Ascending aorta (tissue), 2 donors: Measurements from ENCODE around the gene MYO9A. TPM values are rescaled to one million over a fixed set of nuclear protein-coding genes. Genes with fewer than 3 reads are reported as not detected.
"Not testable (repeated sequence)": the region's sequence is repeated elsewhere in the genome, so short reads cannot be mapped to it uniquely, and the experiment has no call there.

Source experiments
- DNase-seq, 2 donors: peaks; one replicate each; pipeline ENCODE4 v3.0.0-alpha.2; 2019; ENCODE audit warnings: low spot score in 2 of 2
- H3K27ac ChIP-seq, 2 donors: fragments of 200-600 bp; sonication (generic); one replicate each; pipeline ENCODE4 v1.5.1; 2016 to 2017; ENCODE audit warnings: mild to moderate bottlenecking in 1 of 2
- H3K27me3 ChIP-seq: fragments of 200-600 bp; sonication (generic); one replicate; pipeline ENCODE4 v1.5.1; 2017
- H3K36me3 ChIP-seq, 2 donors: fragments of 200-600 bp; sonication (generic); one replicate each; pipeline ENCODE4 v1.5.1; 2016
- H3K4me1 ChIP-seq, 2 donors: fragments of 200-600 bp; sonication (generic); one replicate each; pipeline ENCODE4 v1.5.1; 2016 to 2017; ENCODE audit warnings: mild to moderate bottlenecking in 1 of 2
- H3K4me3 ChIP-seq, 2 donors: fragments of 200-600 bp; sonication (generic); one replicate each; pipeline ENCODE4 v1.5.1; 2016 to 2017; ENCODE audit warnings: mild to moderate bottlenecking in 1 of 2
- H3K9me3 ChIP-seq, 2 donors: fragments of 200-600 bp; sonication (generic); one replicate each; pipeline ENCODE4 v1.5.1; 2016
- CTCF ChIP-seq, 3 experiments: fragments of 200-600 bp in 2 of 3; fragments of 450-650 bp in 1 of 3; sonication (generic) in 2 of 3; IDR thresholded peaks; one replicate each; pipeline ENCODE4 v1.5.1; 2016 to 2019; ENCODE audit warnings: antibody characterized with exemption in 3 of 3, mild to moderate bottlenecking in 1 of 3, moderate library complexity in 1 of 3
- intact Hi-C: fragments of 100-400 bp; cut with DNase I; formaldehyde crosslinking; loops from one replicate; pipeline ENCODE4 v1.15.1; 2023
- total RNA-seq: library from RNA; depleted of rRNA; stranded (reverse); fragments of >200 nt; gene quantifications from one replicate; pipeline ENCODE4 v1.1.0, GENCODE V29; 2016

MYO9A gene
- total RNA-seq, 1 donor from 2014 or later: 128 TPM

GRCh38 chr15:71880276-71880675 lies 237.7 kb downstream of the MYO9A start:
- DNase-seq: no peak
- H3K4me3 ChIP-seq: no peak overlapping the region
- TF ChIP-seq CTCF (IDR thresholded peaks at IDR 0.05): no peak
- H3K4me1 ChIP-seq: no peaks in the 10 kb centered on the region
- no peaks in the 10 kb centered on the region for H3K9me3 ChIP-seq
- H3K27me3 ChIP-seq: no peaks in the 10 kb centered on the region
- no peak overlapping the region for H3K27ac ChIP-seq
- intact Hi-C loops: no loop called here
- peaks cover 23 to 53% of the 10 kb centered on the region in 2 donors for H3K36me3 ChIP-seq

- intact Hi-C loops: no loop called here
- Histone ChIP-seq H3K27me3 (no peaks in the 10 kb centered on the region), H3K4me1 (no peaks in the 10 kb centered on the region), H3K36me3 (peaks cover 7 to 33% of the 10 kb centered on the region in 2 donors), H3K9me3 (no peaks in the 10 kb centered on the region), H3K4me3 (no peak overlapping the region), H3K27ac (no peak overlapping the region)
- no peak for TF ChIP-seq CTCF (IDR thresholded peaks at IDR 0.05)
- no peak for DNase-seq
Observed at GRCh38 chr15:71874245-71874644, 243.7 kb downstream of the MYO9A start.

GRCh38 chr15:71858232-71858631 lies 259.7 kb downstream of the MYO9A start:
- peaks cover 8 to 36% of the 10 kb centered on the region in 2 donors for H3K36me3 ChIP-seq
- H3K27me3 ChIP-seq, H3K9me3 ChIP-seq, H3K4me1 ChIP-seq, H3K4me3 ChIP-seq, DNase-seq, H3K27ac ChIP-seq, intact Hi-C loops: not testable (repeated sequence)

GRCh38 chr15:71853543-71853942 lies 264.4 kb downstream of the MYO9A start:
- H3K36me3 ChIP-seq: peaks cover 37 to 56% of the 10 kb centered on the region in 2 donors
- H3K27ac ChIP-seq: no peak overlapping the region
- no peak for DNase-seq
- no peak overlapping the region for H3K4me3 ChIP-seq
- no peaks in the 10 kb centered on the region for H3K27me3 ChIP-seq
- intact Hi-C loops: no loop called here
- no peaks in the 10 kb centered on the region for H3K9me3 ChIP-seq
- no peak for TF ChIP-seq CTCF (IDR thresholded peaks at IDR 0.05)
- no peaks in the 10 kb centered on the region for H3K4me1 ChIP-seq

GRCh38 chr15:71844916-71845315 lies 273.0 kb downstream of the MYO9A start:
- H3K36me3 ChIP-seq: peaks cover 29 to 62% of the 10 kb centered on the region in 2 donors

GRCh38 chr15:71841563-71841962 lies 276.4 kb downstream of the MYO9A start:
- Histone ChIP-seq H3K4me3 (no peak overlapping the region), H3K4me1 (peaks cover 0 to 4% of the 10 kb centered on the region in 2 donors), H3K27ac (no peak overlapping the region), H3K9me3 (no peaks in the 10 kb centered on the region), H3K36me3 (peaks cover 9 to 31% of the 10 kb centered on the region in 2 donors), H3K27me3 (no peaks in the 10 kb centered on the region)
- TF ChIP-seq CTCF (IDR thresholded peaks at IDR 0.05): no peak
- intact Hi-C loops: no loop called here
- DNase-seq: no peak

More at GRCh38 chr15:71844916-71845315, 273.0 kb downstream of the MYO9A start:
- Histone ChIP-seq H3K9me3 (no peaks in the 10 kb centered on the region), H3K27me3 (no peaks in the 10 kb centered on the region), H3K27ac (no peak overlapping the region), H3K4me1 (no peaks in the 10 kb centered on the region), H3K4me3 (no peak overlapping the region)
- no peak for DNase-seq
- TF ChIP-seq CTCF (IDR thresholded peaks at IDR 0.05): no peak
- intact Hi-C loops: no loop called here
